HepG2 (cell line): ENCODE results near the gene USF1.

ENCODE experiments used
- HDAC2 ChIP-seq: sonication (generic); formaldehyde crosslinking; IDR thresholded peaks from 2 replicates; pipeline ENCODE4 v1.4.0; 2020; ENCODE audit warnings: missing genetic modification reagents
- HOXA7 ChIP-seq: sonication (generic); formaldehyde crosslinking; IDR thresholded peaks from 2 replicates; pipeline ENCODE4 v1.8.1; 2022; ENCODE audit warnings: mild to moderate bottlenecking, missing genetic modification reagents, moderate library complexity
- JUN ChIP-seq: sonication (generic); formaldehyde crosslinking; IDR thresholded peaks from 2 replicates; pipeline ENCODE4 v1.4.0; 2020; ENCODE audit warnings: mild to moderate bottlenecking, missing genetic modification reagents
- SAFB2 ChIP-seq: sonication (generic); formaldehyde crosslinking; IDR thresholded peaks from 2 replicates; pipeline ENCODE4 v1.5.1; 2020; ENCODE audit warnings: missing genetic modification reagents, low read depth, mild to moderate bottlenecking, borderline replicate concordance
- SAP130 ChIP-seq: IDR thresholded peaks from 2 replicates; pipeline ENCODE4 v1.6.1; 2016; ENCODE audit warnings: low read depth
- SNAI1 ChIP-seq: sonication (generic); formaldehyde crosslinking; IDR thresholded peaks from 2 replicates; pipeline ENCODE4 v1.5.0; 2020; ENCODE audit warnings: mild to moderate bottlenecking, missing genetic modification reagents, borderline replicate concordance
- ZBTB1 ChIP-seq: sonication (generic); formaldehyde crosslinking; IDR thresholded peaks from 2 replicates; pipeline ENCODE4 v1.4.0; 2020; ENCODE audit warnings: missing genetic modification reagents, borderline replicate concordance
- ZNF354B ChIP-seq: sonication (generic); formaldehyde crosslinking; IDR thresholded peaks from 2 replicates; pipeline ENCODE4 v1.8.0; 2022; ENCODE audit warnings: mild to moderate bottlenecking, missing genetic modification reagents
- ZSCAN29 ChIP-seq: sonication (generic); formaldehyde crosslinking; conservative IDR thresholded peaks from 2 replicates; pipeline ENCODE4 v1.4.0; 2020; ENCODE audit warnings: mild to moderate bottlenecking, missing genetic modification reagents
- TF ChIP-seq, protein P1 (sequence below): sonication (generic); formaldehyde crosslinking; IDR thresholded peaks from 2 replicates; pipeline ENCODE4 v1.4.0; 2020; ENCODE audit warnings: missing genetic modification reagents, mild to moderate bottlenecking, borderline replicate concordance
- TF ChIP-seq, protein P2 (sequence below): sonication (generic); formaldehyde crosslinking; IDR thresholded peaks from 2 replicates; pipeline ENCODE4 v1.4.0; 2020; ENCODE audit warnings: missing genetic modification reagents
- TF ChIP-seq, protein P3 (sequence below): sonication (generic); formaldehyde crosslinking; IDR thresholded peaks from 2 replicates; pipeline ENCODE4 v1.5.1; 2020; ENCODE audit warnings: mild to moderate bottlenecking, missing genetic modification reagents, moderate library complexity

DNA sequence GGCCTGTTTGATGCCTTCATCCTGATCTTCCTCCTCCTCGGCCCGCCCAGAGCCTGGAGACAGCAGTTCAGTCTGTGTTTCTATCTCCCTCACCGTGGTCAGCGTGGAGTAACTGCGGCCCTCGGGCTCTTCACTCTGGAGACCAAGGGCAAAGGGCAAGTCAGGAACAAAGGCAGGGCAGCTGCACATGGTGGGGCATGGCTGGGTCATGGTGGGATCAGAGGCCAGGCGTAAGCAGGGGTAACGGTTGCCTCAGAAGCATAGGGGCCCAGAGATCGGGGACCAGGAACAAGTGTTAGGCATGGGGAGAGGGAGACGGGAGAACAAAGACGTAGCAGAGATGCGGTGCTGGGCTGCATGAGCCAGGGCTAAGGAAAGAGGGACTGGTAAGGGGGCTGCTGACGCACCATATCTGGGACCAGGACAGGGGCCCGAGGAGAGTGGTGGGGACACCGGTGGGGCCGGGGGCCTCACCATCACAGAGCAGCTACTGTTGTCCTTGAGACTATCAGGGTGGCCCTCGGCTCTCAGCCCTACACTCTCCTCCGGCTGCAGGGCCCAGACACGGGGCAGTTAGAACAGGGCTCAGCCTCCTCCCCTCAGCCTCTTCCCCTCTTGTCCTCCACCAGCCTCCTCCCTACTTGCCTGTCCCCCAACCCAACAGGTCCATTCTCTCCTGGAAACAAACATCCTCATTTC is 27.1 kb upstream of the USF1 start:
- TF ChIP-seq SAP130 (CRISPR knock-in tag) (no peak; the same call in none of the 2 replicates), ZSCAN29 (CRISPR knock-in tag) (no peak), JUN (CRISPR knock-in tag) (no peak), SAFB2 (CRISPR knock-in tag) (no peak), ZBTB1 (CRISPR knock-in tag) (no peak), HDAC2 (CRISPR knock-in tag) (no peak), ZNF354B (CRISPR knock-in tag) (no peak), HOXA7 (CRISPR knock-in tag) (no peak), SNAI1 (CRISPR knock-in tag) (no peak)
- TF ChIP-seq, protein P1, sequence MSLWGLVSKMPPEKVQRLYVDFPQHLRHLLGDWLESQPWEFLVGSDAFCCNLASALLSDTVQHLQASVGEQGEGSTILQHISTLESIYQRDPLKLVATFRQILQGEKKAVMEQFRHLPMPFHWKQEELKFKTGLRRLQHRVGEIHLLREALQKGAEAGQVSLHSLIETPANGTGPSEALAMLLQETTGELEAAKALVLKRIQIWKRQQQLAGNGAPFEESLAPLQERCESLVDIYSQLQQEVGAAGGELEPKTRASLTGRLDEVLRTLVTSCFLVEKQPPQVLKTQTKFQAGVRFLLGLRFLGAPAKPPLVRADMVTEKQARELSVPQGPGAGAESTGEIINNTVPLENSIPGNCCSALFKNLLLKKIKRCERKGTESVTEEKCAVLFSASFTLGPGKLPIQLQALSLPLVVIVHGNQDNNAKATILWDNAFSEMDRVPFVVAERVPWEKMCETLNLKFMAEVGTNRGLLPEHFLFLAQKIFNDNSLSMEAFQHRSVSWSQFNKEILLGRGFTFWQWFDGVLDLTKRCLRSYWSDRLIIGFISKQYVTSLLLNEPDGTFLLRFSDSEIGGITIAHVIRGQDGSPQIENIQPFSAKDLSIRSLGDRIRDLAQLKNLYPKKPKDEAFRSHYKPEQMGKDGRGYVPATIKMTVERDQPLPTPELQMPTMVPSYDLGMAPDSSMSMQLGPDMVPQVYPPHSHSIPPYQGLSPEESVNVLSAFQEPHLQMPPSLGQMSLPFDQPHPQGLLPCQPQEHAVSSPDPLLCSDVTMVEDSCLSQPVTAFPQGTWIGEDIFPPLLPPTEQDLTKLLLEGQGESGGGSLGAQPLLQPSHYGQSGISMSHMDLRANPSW = no peak
- TF ChIP-seq, protein P2, sequence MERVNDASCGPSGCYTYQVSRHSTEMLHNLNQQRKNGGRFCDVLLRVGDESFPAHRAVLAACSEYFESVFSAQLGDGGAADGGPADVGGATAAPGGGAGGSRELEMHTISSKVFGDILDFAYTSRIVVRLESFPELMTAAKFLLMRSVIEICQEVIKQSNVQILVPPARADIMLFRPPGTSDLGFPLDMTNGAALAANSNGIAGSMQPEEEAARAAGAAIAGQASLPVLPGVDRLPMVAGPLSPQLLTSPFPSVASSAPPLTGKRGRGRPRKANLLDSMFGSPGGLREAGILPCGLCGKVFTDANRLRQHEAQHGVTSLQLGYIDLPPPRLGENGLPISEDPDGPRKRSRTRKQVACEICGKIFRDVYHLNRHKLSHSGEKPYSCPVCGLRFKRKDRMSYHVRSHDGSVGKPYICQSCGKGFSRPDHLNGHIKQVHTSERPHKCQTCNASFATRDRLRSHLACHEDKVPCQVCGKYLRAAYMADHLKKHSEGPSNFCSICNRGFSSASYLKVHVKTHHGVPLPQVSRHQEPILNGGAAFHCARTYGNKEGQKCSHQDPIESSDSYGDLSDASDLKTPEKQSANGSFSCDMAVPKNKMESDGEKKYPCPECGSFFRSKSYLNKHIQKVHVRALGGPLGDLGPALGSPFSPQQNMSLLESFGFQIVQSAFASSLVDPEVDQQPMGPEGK (CRISPR knock-in tag) = no peak
- TF ChIP-seq, protein P3, sequence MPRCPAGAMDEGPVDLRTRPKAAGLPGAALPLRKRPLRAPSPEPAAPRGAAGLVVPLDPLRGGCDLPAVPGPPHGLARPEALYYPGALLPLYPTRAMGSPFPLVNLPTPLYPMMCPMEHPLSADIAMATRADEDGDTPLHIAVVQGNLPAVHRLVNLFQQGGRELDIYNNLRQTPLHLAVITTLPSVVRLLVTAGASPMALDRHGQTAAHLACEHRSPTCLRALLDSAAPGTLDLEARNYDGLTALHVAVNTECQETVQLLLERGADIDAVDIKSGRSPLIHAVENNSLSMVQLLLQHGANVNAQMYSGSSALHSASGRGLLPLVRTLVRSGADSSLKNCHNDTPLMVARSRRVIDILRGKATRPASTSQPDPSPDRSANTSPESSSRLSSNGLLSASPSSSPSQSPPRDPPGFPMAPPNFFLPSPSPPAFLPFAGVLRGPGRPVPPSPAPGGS (CRISPR knock-in tag) = no peak
